ENCODE measurements around the gene CAMK2D.

DNA sequence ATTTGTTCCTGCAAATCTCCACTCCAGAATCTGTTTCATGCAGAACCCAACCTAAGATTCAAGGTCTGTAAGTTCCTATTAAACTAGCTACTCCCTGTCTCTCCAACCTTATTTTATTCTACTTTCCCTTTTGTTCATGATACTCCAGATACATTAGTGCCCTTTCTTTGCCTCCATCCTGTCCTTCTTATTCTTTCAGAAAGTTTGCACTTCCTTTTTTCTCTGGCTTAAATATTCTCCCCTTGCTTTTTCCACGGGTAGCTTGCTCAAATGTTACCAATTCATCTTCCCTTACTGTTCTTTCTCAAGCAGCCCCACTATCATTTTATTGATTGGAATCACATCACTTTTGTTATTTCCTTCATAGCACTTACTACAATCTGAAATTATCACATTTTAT lies 72.1 kb downstream of the CAMK2D start:
- TF ChIP-seq POLR2AphosphoS5 (IDR thresholded peaks at IDR 0.05) (no peak), POLR2A (IDR thresholded peaks at IDR 0.05) (no peak)
- TF ChIP-seq, protein P1, sequence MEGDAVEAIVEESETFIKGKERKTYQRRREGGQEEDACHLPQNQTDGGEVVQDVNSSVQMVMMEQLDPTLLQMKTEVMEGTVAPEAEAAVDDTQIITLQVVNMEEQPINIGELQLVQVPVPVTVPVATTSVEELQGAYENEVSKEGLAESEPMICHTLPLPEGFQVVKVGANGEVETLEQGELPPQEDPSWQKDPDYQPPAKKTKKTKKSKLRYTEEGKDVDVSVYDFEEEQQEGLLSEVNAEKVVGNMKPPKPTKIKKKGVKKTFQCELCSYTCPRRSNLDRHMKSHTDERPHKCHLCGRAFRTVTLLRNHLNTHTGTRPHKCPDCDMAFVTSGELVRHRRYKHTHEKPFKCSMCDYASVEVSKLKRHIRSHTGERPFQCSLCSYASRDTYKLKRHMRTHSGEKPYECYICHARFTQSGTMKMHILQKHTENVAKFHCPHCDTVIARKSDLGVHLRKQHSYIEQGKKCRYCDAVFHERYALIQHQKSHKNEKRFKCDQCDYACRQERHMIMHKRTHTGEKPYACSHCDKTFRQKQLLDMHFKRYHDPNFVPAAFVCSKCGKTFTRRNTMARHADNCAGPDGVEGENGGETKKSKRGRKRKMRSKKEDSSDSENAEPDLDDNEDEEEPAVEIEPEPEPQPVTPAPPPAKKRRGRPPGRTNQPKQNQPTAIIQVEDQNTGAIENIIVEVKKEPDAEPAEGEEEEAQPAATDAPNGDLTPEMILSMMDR (IDR thresholded peaks at IDR 0.05): no peak

Data from stomach (tissue), 4 donors.